CD4-positive, alpha-beta T cell treated with Interleukin-1 beta for 1 hour (primary cell): ENCODE data around the gene LIPM.

ENCODE experiments used
- DNase-seq, 2 donors: peaks; one replicate each; pipeline ENCODE4 v3.0.0-alpha.2; 2020 to 2022

The LIPM gene

GRCh38 chr10:88841316-88842111 is 39.0 kb downstream of the LIPM start:
- DNase-seq = no peak

GRCh38 chr10:88843171-88843570 is 40.6 kb downstream of the LIPM start:
- no peak for DNase-seq

GRCh38 chr10:88848499-88848898 is 46.0 kb downstream of the LIPM start:
- no peak for DNase-seq

GRCh38 chr10:88849234-88849633 is 46.7 kb downstream of the LIPM start:
- no peak for DNase-seq

- no peak for DNase-seq
These were observed 48.2 kb downstream of the LIPM start for GRCh38 chr10:88850712-88851111.

- DNase-seq = peak in 1 of 2 donors; percentile 18
These were observed 49.2 kb downstream of the LIPM start, which contains the start of gene ANKRD22 for GRCh38 chr10:88851706-88852105. TSS of gene ANKRD22 (minus strand) at chr10:88851844. CDS start at chr10:88851607, 237 bp downstream.

- DNase-seq = no peak
These were observed 49.8 kb downstream of the LIPM start for GRCh38 chr10:88852327-88852726.

- no peak for DNase-seq
These were observed 50.8 kb downstream of the LIPM start for GRCh38 chr10:88853155-88853881.

- DNase-seq = no peak
These were observed 52.2 kb downstream of the LIPM start for GRCh38 chr10:88854684-88855083.

GRCh38 chr10:88857831-88858230 is 55.3 kb downstream of the LIPM start:
- DNase-seq = no peak

- no peak for DNase-seq
These were observed 56.0 kb downstream of the LIPM start for GRCh38 chr10:88858491-88858890.

GRCh38 chr10:88861036-88861435 is 58.5 kb downstream of the LIPM start:
- DNase-seq = no peak

- no peak for DNase-seq
These were observed 62.8 kb downstream of the LIPM start for GRCh38 chr10:88865281-88865876.

- DNase-seq = no peak
These were observed 63.9 kb downstream of the LIPM start for GRCh38 chr10:88866454-88866853.

- DNase-seq = no peak
These were observed 67.6 kb downstream of the LIPM start for GRCh38 chr10:88870089-88870488.
